ENCODE data around the gene AGK. TPM values are rescaled to one million over a fixed set of nuclear protein-coding genes. Genes with fewer than 3 reads are reported as not detected.

The AGK gene
- total RNA-seq, 4 donors from 2014 or later: 8.4 to 47.0 (median 17.5) TPM

- Histone ChIP-seq H3K4me1 (no peaks in the 10 kb centered on the region), H3K36me3 (peaks cover 0 to 31% (median 0%) of the 10 kb centered on the region in 3 donors), H3K27me3 (no peaks in the 10 kb centered on the region), H3K27ac (no peak overlapping the region), H3K9me3 (no peaks in the 10 kb centered on the region), H3K4me3 (no peak overlapping the region)
- DNase-seq: no peak
- TF ChIP-seq POLR2A (IDR thresholded peaks at IDR 0.05): no peak
- no peak for TF ChIP-seq CTCF (IDR thresholded peaks at IDR 0.05)
Observed at GRCh38 chr7:141567432-141567831, 16.2 kb downstream of the AGK start.

GRCh38 chr7:141568227-141568626 is 17.0 kb downstream of the AGK start:
- Histone ChIP-seq H3K4me1 (no peaks in the 10 kb centered on the region), H3K27me3 (no peaks in the 10 kb centered on the region), H3K4me3 (no peak overlapping the region), H3K9me3 (no peaks in the 10 kb centered on the region), H3K36me3 (peaks cover 0 to 31% (median 0%) of the 10 kb centered on the region in 3 donors), H3K27ac (no peak overlapping the region)
- DNase-seq: no peak
- TF ChIP-seq CTCF (IDR thresholded peaks at IDR 0.05): no peak
- no peak for TF ChIP-seq POLR2A (IDR thresholded peaks at IDR 0.05)

GRCh38 chr7:141571059-141571458 is 19.8 kb downstream of the AGK start:
- Histone ChIP-seq H3K36me3 (peaks cover 0 to 20% (median 0%) of the 10 kb centered on the region in 3 donors), H3K9me3 (peaks cover 0 to under 1% (median 0%) of the 10 kb centered on the region in 4 donors), H3K4me3 (no peak overlapping the region), H3K4me1 (no peaks in the 10 kb centered on the region), H3K27ac (no peak overlapping the region), H3K27me3 (no peaks in the 10 kb centered on the region)
- no peak for TF ChIP-seq POLR2A (IDR thresholded peaks at IDR 0.05)
- TF ChIP-seq CTCF (IDR thresholded peaks at IDR 0.05): no peak
- no peak for DNase-seq

- no peak overlapping the region for H3K4me3 ChIP-seq
- TF ChIP-seq POLR2A (IDR thresholded peaks at IDR 0.05): no peak
- no peak for TF ChIP-seq CTCF (IDR thresholded peaks at IDR 0.05)
- H3K9me3 ChIP-seq: peaks cover 0 to 6% (median 0%) of the 10 kb centered on the region in 4 donors
- H3K4me1 ChIP-seq: no peaks in the 10 kb centered on the region
- peaks cover 0 to 20% (median 0%) of the 10 kb centered on the region in 3 donors for H3K36me3 ChIP-seq
- no peak overlapping the region for H3K27ac ChIP-seq
- DNase-seq: no peak
- H3K27me3 ChIP-seq: no peaks in the 10 kb centered on the region
Observed at GRCh38 chr7:141572175-141572574, 21.0 kb downstream of the AGK start.

GRCh38 chr7:141573511-141573910 is 22.3 kb downstream of the AGK start:
- Histone ChIP-seq H3K27me3 (no peaks in the 10 kb centered on the region), H3K4me3 (no peak overlapping the region), H3K9me3 (peaks cover 0 to 6% (median 0%) of the 10 kb centered on the region in 4 donors), H3K4me1 (no peaks in the 10 kb centered on the region), H3K27ac (no peak overlapping the region), H3K36me3 (peaks cover 0 to 14% (median 0%) of the 10 kb centered on the region in 3 donors)
- TF ChIP-seq CTCF (IDR thresholded peaks at IDR 0.05) (no peak), POLR2A (IDR thresholded peaks at IDR 0.05) (no peak)
- DNase-seq: no peak

GRCh38 chr7:141575164-141575563 is 24.0 kb downstream of the AGK start:
- Histone ChIP-seq H3K4me1 (no peaks in the 10 kb centered on the region), H3K27ac (no peak overlapping the region), H3K36me3 (peaks cover 0 to 14% (median 0%) of the 10 kb centered on the region in 3 donors), H3K9me3 (peaks cover 0 to 13% (median 0%) of the 10 kb centered on the region in 4 donors), H3K27me3 (no peaks in the 10 kb centered on the region), H3K4me3 (no peak overlapping the region)
- TF ChIP-seq POLR2A (IDR thresholded peaks at IDR 0.05): no peak
- TF ChIP-seq CTCF (IDR thresholded peaks at IDR 0.05): no peak
- no peak for DNase-seq

All from Peyer's patch (tissue), 4 donors.